GM10266 (cell line): ENCODE measurements around the gene DHCR24.

Experiments used
- DNase-seq: peaks from one replicate; pipeline ENCODE4 v3.0.0; 2012; ENCODE audit errors: extremely low spot score
- TF ChIP-seq, protein P1 (sequence below): IDR thresholded peaks from 2 replicates; pipeline ENCODE4 v1.5.1; 2012; ENCODE audit warnings: mild to moderate bottlenecking, low read depth; ENCODE audit not compliant: control insufficient read depth, insufficient read depth; ENCODE audit errors: missing control alignments

The DHCR24 gene

DNA sequence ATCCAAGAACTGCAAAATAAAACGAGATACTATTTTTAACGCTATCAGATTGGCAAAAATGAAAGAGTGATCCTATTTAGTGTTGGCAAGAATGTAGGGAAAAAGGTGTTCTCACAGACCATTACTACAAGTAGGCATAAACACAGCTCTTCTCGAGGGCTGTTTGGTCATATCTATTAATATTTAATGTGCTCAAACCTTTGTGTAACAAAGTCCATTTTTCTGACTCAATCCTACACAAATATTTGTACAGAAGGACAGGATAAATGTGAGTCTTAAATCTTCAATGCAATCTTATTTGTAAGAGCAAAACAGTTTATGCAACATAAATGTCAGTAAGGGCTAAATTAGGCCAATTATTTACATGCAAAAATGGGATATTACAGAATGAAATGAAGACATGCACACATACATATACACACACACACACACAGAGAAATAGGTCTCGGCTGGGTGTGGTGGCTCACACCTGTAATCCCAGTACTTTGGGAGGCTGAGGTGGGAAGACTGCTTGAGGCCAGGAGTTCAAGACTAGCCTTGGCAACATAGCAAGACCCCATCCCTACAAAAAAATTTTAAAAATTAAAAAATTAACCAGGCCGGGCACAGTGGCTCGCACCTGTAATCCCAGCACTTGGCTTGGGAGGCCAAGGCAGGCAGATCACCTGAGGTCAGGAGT is 17.7 kb downstream of the DHCR24 start:
- TF ChIP-seq, protein P1, sequence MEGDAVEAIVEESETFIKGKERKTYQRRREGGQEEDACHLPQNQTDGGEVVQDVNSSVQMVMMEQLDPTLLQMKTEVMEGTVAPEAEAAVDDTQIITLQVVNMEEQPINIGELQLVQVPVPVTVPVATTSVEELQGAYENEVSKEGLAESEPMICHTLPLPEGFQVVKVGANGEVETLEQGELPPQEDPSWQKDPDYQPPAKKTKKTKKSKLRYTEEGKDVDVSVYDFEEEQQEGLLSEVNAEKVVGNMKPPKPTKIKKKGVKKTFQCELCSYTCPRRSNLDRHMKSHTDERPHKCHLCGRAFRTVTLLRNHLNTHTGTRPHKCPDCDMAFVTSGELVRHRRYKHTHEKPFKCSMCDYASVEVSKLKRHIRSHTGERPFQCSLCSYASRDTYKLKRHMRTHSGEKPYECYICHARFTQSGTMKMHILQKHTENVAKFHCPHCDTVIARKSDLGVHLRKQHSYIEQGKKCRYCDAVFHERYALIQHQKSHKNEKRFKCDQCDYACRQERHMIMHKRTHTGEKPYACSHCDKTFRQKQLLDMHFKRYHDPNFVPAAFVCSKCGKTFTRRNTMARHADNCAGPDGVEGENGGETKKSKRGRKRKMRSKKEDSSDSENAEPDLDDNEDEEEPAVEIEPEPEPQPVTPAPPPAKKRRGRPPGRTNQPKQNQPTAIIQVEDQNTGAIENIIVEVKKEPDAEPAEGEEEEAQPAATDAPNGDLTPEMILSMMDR, result no peak
- no peak for DNase-seq

GRCh38 chr1:54867717-54868057 is 19.3 kb downstream of the DHCR24 start:
- no peak for DNase-seq
- TF ChIP-seq, protein P1, result no peak

GRCh38 chr1:54866801-54867716 is 19.9 kb downstream of the DHCR24 start:
- no peak for DNase-seq
- TF ChIP-seq, protein P1, result no peak

DNA sequence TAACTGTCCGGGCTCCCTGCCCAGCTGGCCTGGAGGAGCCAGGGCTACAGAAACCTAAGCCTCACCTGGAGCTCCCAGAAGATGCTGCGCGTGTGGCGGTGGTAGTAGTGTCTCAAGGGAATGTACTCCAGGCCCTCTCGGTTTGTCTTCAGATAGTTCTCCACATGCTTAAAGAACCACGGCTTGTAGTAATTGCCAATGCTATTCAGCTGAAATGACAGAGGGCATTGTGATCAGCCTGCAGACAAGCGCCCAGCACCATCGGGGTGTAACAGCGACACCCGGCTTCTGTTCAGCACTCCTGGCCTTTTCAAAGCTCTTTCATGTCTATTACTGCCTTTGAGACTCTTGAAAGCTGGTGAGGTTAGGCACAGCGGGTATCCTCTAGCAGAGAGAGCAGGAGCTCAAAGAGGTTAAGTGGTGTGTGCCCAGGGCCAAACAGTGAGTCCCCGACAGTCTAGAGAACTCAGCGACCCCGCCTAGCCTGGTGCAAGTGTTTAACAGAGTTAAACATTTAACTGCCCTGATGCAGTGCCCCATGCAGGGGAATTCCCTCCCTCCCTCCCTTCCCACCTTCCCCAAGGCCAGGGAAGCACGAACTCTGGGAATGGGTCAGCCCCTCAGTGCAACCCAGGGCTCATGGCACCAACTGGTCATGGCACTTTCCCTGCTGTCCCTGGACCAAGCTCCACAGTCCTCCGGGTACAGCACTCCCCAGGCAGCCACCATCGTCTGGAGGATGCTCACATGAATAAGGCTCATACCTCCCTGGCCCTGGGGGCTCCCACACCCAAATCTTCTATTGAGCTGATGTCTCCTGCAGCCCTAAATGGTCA is 21.5 kb downstream of the DHCR24 start:
- DNase-seq, result no peak
- TF ChIP-seq, protein P1, result no peak

- DNase-seq, result no peak
- TF ChIP-seq, protein P1, result no peak
These were observed 22.4 kb downstream of the DHCR24 start for GRCh38 chr1:54864460-54865208.

- TF ChIP-seq, protein P1, result no peak
- no peak for DNase-seq
These were observed 23.7 kb downstream of the DHCR24 start for GRCh38 chr1:54863267-54863665.
